HS-5 (cell line): ENCODE data around the gene GYG2.
"Not testable (repeated sequence)": the region's sequence is repeated elsewhere in the genome, so short reads cannot be mapped to it uniquely, and the experiment has no call there.

ENCODE experiments used
- DNase-seq: peaks from one replicate; pipeline ENCODE4 v3.0.0-alpha.2; 2012; ENCODE audit warnings: low read depth

GYG2 gene

GRCh38 chrX:2871831-2872230, 43.1 kb downstream of the GYG2 start:
- DNase-seq, result no peak

- DNase-seq, result no peak
These were observed 44.0 kb downstream of the GYG2 start for GRCh38 chrX:2872671-2873277.

GRCh38 chrX:2874222-2875135, 45.7 kb downstream of the GYG2 start:
- no peak for DNase-seq

- DNase-seq, result no peak
These were observed 46.4 kb downstream of the GYG2 start for GRCh38 chrX:2875136-2875481.

- no peak for DNase-seq
These were observed 47.2 kb downstream of the GYG2 start for GRCh38 chrX:2875798-2876399.

- DNase-seq, result no peak
These were observed 49.8 kb downstream of the GYG2 start for GRCh38 chrX:2878563-2878962.

- no peak for DNase-seq
These were observed 50.9 kb downstream of the GYG2 start for GRCh38 chrX:2879670-2880069.

GRCh38 chrX:2883770-2884169, 55.0 kb downstream of the GYG2 start:
- no peak for DNase-seq

- DNase-seq, result no peak
These were observed 59.6 kb downstream of the GYG2 start for GRCh38 chrX:2888309-2888708.

- DNase-seq, result no peak
These were observed 60.4 kb downstream of the GYG2 start for GRCh38 chrX:2889045-2889605.

GRCh38 chrX:2889706-2890490, 61.2 kb downstream of the GYG2 start:
- not testable (repeated sequence) for DNase-seq

GRCh38 chrX:2890536-2891460, 62.1 kb downstream of the GYG2 start:
- not testable (repeated sequence) for DNase-seq

GRCh38 chrX:2892816-2893215, 64.1 kb downstream of the GYG2 start:
- no peak for DNase-seq

- no peak for DNase-seq
These were observed 66.2 kb downstream of the GYG2 start for GRCh38 chrX:2894885-2895292.

GRCh38 chrX:2897311-2897689, 68.6 kb downstream of the GYG2 start:
- DNase-seq, result no peak

GRCh38 chrX:2897690-2898623, 69.2 kb downstream of the GYG2 start:
- DNase-seq, result not testable (repeated sequence)

GRCh38 chrX:2898846-2899512, 70.2 kb downstream of the GYG2 start:
- no peak for DNase-seq

GRCh38 chrX:2901367-2902036, 72.8 kb downstream of the GYG2 start:
- DNase-seq, result no peak

- DNase-seq, result no peak
These were observed 74.1 kb downstream of the GYG2 start for GRCh38 chrX:2902841-2903240.
